Measurements from ENCODE around the gene SLC35D1.

DNA sequence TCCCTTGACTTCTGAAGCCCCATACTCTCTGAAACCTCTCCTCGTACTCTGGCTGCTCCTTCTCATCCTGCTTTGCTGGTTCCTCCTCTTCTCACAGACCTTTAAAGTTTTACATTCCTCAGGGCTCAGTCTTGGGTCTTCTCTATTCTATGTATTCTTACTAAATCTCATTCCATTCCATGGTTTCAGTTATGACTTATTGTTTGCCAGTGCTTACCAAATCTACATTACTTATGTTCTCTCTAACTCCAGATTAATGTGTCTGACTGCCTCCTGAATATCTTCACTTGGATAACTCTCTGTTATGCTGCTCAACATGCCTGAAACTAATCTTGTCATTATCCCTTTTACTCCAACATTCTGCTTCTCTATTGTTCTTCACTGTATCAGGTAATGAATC lies 5.4 kb upstream of the SLC35D1 start:
- TF ChIP-seq, protein P1, sequence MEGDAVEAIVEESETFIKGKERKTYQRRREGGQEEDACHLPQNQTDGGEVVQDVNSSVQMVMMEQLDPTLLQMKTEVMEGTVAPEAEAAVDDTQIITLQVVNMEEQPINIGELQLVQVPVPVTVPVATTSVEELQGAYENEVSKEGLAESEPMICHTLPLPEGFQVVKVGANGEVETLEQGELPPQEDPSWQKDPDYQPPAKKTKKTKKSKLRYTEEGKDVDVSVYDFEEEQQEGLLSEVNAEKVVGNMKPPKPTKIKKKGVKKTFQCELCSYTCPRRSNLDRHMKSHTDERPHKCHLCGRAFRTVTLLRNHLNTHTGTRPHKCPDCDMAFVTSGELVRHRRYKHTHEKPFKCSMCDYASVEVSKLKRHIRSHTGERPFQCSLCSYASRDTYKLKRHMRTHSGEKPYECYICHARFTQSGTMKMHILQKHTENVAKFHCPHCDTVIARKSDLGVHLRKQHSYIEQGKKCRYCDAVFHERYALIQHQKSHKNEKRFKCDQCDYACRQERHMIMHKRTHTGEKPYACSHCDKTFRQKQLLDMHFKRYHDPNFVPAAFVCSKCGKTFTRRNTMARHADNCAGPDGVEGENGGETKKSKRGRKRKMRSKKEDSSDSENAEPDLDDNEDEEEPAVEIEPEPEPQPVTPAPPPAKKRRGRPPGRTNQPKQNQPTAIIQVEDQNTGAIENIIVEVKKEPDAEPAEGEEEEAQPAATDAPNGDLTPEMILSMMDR (conservative IDR thresholded peaks at IDR 0.05 in 1 of 2, IDR thresholded peaks at IDR 0.05 in 1 of 2; ENCODE audit: extremely low read depth in 1 of 2, insufficient read depth in 1 of 2, low read depth in 1 of 2, low read length in 2 of 2) = no peak
- TF ChIP-seq EZH2 (IDR thresholded peaks at IDR 0.05; ENCODE audit: borderline replicate concordance, low read length) = no peak

All from mammary epithelial cell (primary cell).